T-cell (primary cell): ENCODE data around the gene PRKCG. TPM values are rescaled to one million over a fixed set of nuclear protein-coding genes. Genes with fewer than 3 reads are reported as not detected.
"Not testable (repeated sequence)": the region's sequence is repeated elsewhere in the genome, so short reads cannot be mapped to it uniquely, and the experiment has no call there.

Experiments
- ATAC-seq, 4 experiments: fragments of 200-7000 bp in 3 of 4; fragments of 150-1000 bp in 1 of 4; cut with Tn5 transposase; replicated peaks in 1 of 4; 1 replicate in 3 of 4; 2 replicates in 1 of 4; pipeline ENCODE4 v1.10.0; 2021; ENCODE audit warnings: moderate library complexity in 3 of 4, mild to moderate bottlenecking in 2 of 4, moderate number of reproducible peaks in 1 of 4
- CTCF ChIA-PET, 2 donors: fragments of 300-600 bp; sonication (Branson Sonifier 250); formaldehyde crosslinking; loops; one replicate each; lab custom pipeline; 2022; ENCODE audit warnings: antibody characterized with exemption in 2 of 2; lab: Charles Lee
- POLR2A ChIA-PET, 2 donors: fragments of 300-600 bp; sonication (Branson Sonifier 250); formaldehyde crosslinking; loops; one replicate each; lab custom pipeline; 2022; ENCODE audit warnings: antibody characterized with exemption in 2 of 2; lab: Charles Lee
- DNase-seq, 35 experiments: peaks; one replicate each; pipeline versions ENCODE4 v3.0.0 to v3.0.0-alpha.2; 2013 to 2023
- H3K27ac ChIP-seq: one replicate; pipeline ENCODE4 v1.5.1; 2013; ENCODE audit warnings: low read length
- H3K27me3 ChIP-seq, 2 experiments: replicated peaks in 1 of 2; 1 replicate in 1 of 2; 2 replicates in 1 of 2; pipeline versions ENCODE4 v1.6.1 to v1.7.0; 2013; ENCODE audit warnings: low read length in 1 of 2, mixed read lengths in 1 of 2; ENCODE audit not compliant: control insufficient read depth in 2 of 2, insufficient read depth in 2 of 2; ENCODE audit errors: extremely low read depth in 1 of 2
- H3K36me3 ChIP-seq, 2 donors: 1 replicate in 1 of 2; 2 replicates in 1 of 2; pipeline versions ENCODE4 v1.6.1 to v1.7.0; 2013; ENCODE audit warnings: low read length in 1 of 2; ENCODE audit not compliant: control insufficient read depth in 2 of 2, insufficient read depth in 1 of 2; ENCODE audit errors: extremely low read depth in 1 of 2
- H3K4me1 ChIP-seq, 2 experiments: 1 replicate in 1 of 2; 2 replicates in 1 of 2; pipeline versions ENCODE4 v1.6.1 to v1.7.0; 2013; ENCODE audit warnings: low read length in 2 of 2, mixed read lengths in 1 of 2; ENCODE audit not compliant: insufficient read depth in 2 of 2, control insufficient read depth in 1 of 2; ENCODE audit errors: extremely low read depth in 1 of 2
- H3K4me3 ChIP-seq, 2 donors: 1 replicate in 1 of 2; 2 replicates in 1 of 2; pipeline versions ENCODE4 v1.5.1 to v1.7.0; 2013; ENCODE audit warnings: mild to moderate bottlenecking in 2 of 2, low read length in 1 of 2, moderate library complexity in 1 of 2; ENCODE audit not compliant: control insufficient read depth in 1 of 2; ENCODE audit errors: extremely low read depth in 1 of 2
- H3K9me3 ChIP-seq: 2 replicates; pipeline ENCODE4 v1.7.0; 2013
- H3K27ac Mint-ChIP-seq, 2 donors: one replicate each; pipeline ENCODE4 v1.8.0; 2020 to 2021; ENCODE audit warnings: mild to moderate bottlenecking in 2 of 2, mixed read lengths in 2 of 2
- H3K27me3 Mint-ChIP-seq, 2 donors: one replicate each; pipeline ENCODE4 v1.8.0; 2021 to 2022; ENCODE audit warnings: mixed read lengths in 2 of 2
- H3K36me3 Mint-ChIP-seq: one replicate; pipeline ENCODE4 v1.8.0; 2021; ENCODE audit warnings: mixed read lengths
- H3K4me1 Mint-ChIP-seq, 3 donors: one replicate each; pipeline ENCODE4 v1.8.0; 2020 to 2022; ENCODE audit warnings: mixed read lengths in 3 of 3, mild to moderate bottlenecking in 1 of 3
- H3K4me3 Mint-ChIP-seq, 3 donors: one replicate each; pipeline ENCODE4 v1.8.0; 2020 to 2022; ENCODE audit warnings: mild to moderate bottlenecking in 3 of 3, mixed read lengths in 3 of 3, moderate library complexity in 3 of 3
- H3K9me3 Mint-ChIP-seq, 3 donors: one replicate each; pipeline ENCODE4 v1.8.0; 2020 to 2022; ENCODE audit warnings: mixed read lengths in 3 of 3
- WGBS: methylation state at CpG from one replicate; pipeline ENCODE4 v1.1.5; 2013; ENCODE audit warnings: missing lambda C conversion rate; ENCODE audit not compliant: insufficient coverage; 5-methylcytosine and 5-hydroxymethylcytosine counted together
- total RNA-seq, 35 experiments: library from RNA in 6 of 35; stranded (reverse) in 6 of 35; fragments of 120-200 nt in 1 of 35; gene quantifications; one replicate each; pipeline versions ENCODE4 v1.2.1 to v1.2.4 and lab custom pipeline; 2013 to 2026

Gene PRKCG
- total RNA-seq, 5 donors from 2014 or later (not counting 1 experiment from before 2014, with no cell fraction given) = 0.15 to 2.4 (median 0.32) TPM; not detected in 2

DNA sequence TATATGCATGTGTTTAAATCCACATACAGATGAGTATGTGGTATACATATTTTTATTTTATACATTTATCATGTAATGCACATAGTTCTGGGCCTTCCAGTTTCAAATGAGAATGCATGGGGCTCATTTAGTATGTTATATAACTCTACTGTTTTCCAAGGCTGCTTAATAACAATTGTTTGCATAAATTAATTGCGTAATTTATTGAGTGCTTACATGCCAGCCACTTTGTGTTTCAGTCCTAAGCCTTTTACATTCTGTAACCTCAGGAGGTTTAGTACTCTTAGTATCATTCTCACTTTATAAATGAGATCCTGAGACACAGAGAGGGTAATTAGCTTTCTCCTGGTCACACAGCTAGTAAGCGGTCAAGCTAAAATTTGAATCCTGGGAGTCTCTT lies 64.0 kb downstream of the PRKCG start:
- Mint-ChIP-seq H3K27me3 (peaks cover 45 to 55% of the 10 kb centered on the region in 2 donors), H3K4me3 (no peak overlapping the region), H3K36me3 (no peaks in the 10 kb centered on the region), H3K27ac (no peak overlapping the region), H3K9me3 (peaks cover 0 to 4% (median 0%) of the 10 kb centered on the region in 3 donors), H3K4me1 (peaks cover 0 to 6% (median 0%) of the 10 kb centered on the region in 3 donors)
- no peak overlapping the region for H3K4me3 ChIP-seq
- ATAC-seq = no peak
- no peaks in the 10 kb centered on the region for H3K36me3 ChIP-seq
- WGBS = no CpG with 5 or more reads among the region's 2 CpGs
- no peaks in the 10 kb centered on the region for H3K9me3 ChIP-seq
- H3K4me1 ChIP-seq = no peaks in the 10 kb centered on the region
- H3K27me3 ChIP-seq = peaks cover 8 to 44% of the 10 kb centered on the region in 2 experiments
- ChIA-PET CTCF (no interaction called here), POLR2A (no interaction called here)
- no peak for DNase-seq
- H3K27ac ChIP-seq = no peak overlapping the region

DNA sequence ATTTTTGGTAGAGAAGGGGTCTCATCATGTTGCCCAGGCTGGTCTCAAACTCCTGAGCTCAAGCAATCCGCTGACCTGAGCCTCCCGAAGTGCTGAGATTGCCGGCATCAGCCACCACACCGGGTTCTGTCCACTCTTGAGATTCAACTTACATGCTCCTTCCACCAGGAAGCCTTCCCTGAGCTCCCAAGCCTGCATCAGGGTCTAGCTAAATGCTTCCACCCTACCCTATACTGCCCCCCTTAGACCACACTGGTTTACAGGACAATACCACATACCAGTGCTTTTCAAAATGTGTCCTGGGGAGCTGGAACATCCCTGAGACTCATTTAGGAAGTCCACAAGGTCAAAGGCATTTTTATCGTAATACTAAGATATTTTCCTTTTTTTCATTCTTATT lies 65.6 kb downstream of the PRKCG start:
- Histone ChIP-seq H3K27me3 (peaks cover 8 to 37% of the 10 kb centered on the region in 2 experiments), H3K27ac (no peak overlapping the region), H3K4me1 (no peaks in the 10 kb centered on the region), H3K36me3 (no peaks in the 10 kb centered on the region), H3K9me3 (no peaks in the 10 kb centered on the region), H3K4me3 (no peak overlapping the region)
- ChIA-PET POLR2A (no interaction called here), CTCF (interaction anchor here in 1 of 2 donors (0.6 kb wide), 1 partner anchor 94 kb away, joined by 3 read pairs; no protein-coding TSS in a partner anchor)
- Mint-ChIP-seq H3K4me1 (peaks cover 0 to 3% (median 0%) of the 10 kb centered on the region in 3 donors), H3K36me3 (no peaks in the 10 kb centered on the region), H3K9me3 (peaks cover 0 to 4% (median 0%) of the 10 kb centered on the region in 3 donors), H3K27me3 (peaks cover 43 to 50% of the 10 kb centered on the region in 2 donors), H3K27ac (no peak overlapping the region), H3K4me3 (no peak overlapping the region)
- 60% methylated on average over 4 of the region's 5 CpGs for WGBS
- ATAC-seq (no peak), DNase-seq (peak in 1 of 35 experiments; percentile 14)

DNA sequence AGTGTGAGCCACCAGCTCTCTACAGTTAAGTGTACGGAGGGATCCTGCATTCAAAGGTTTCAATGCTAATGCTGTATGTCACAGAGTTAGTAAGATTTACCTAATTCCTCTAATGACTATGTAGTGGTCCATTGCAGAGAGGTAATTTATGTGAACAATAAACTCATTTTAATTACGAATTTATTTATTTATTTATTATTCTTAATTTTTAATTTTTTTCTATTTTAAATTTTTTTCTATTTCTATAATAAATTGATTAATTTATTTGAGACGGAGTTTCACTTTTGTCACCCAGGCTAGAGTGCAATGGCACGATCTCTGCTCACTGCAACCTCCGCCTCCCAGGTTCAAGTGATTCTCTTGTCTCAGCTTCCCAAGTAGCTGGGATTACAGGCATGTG lies 66.6 kb downstream of the PRKCG start:
- ATAC-seq, H3K27ac Mint-ChIP-seq, H3K4me1 ChIP-seq, H3K36me3 Mint-ChIP-seq, H3K27ac ChIP-seq, H3K4me3 Mint-ChIP-seq, H3K9me3 ChIP-seq, H3K36me3 ChIP-seq, H3K9me3 Mint-ChIP-seq, H3K4me1 Mint-ChIP-seq, DNase-seq, POLR2A ChIA-PET, H3K4me3 ChIP-seq: not testable (repeated sequence)
- WGBS = no CpG with 5 or more reads among the region's 5 CpGs
- H3K27me3 Mint-ChIP-seq = peaks cover 35 to 44% of the 10 kb centered on the region in 2 donors
- CTCF ChIA-PET = interaction anchor here in 1 of 2 donors (0.6 kb wide), 1 partner anchor 173 kb away, joined by 5 read pairs; no protein-coding TSS in a partner anchor
- H3K27me3 ChIP-seq = peaks cover 7 to 31% of the 10 kb centered on the region in 2 experiments

DNA sequence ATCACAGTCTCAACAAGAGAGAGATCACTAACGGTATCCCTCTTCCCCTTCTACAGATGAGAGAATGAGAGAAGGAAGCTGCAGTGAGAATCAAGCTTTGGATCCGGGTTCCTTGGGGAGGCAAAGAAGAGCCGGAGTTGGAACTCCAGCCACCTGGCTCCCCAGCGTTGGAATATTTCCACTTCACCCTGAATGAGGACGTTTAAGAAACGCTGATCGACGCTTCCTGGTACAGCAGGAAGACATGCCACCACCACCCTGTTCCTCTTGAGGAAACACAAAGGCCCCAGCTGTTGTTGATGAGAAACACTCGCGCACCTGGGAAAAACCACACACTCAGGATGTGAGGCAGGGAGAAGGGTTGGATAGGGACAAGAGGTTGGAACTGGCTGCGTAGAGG lies 69.4 kb downstream of the PRKCG start:
- no peak overlapping the region for H3K27ac ChIP-seq
- ATAC-seq (no peak), DNase-seq (no peak)
- 14% methylated on average over 2 of the region's 11 CpGs for WGBS
- H3K27me3 ChIP-seq = peaks cover 8 to 22% of the 10 kb centered on the region in 2 experiments
- Mint-ChIP-seq H3K27me3 (peaks cover 29 to 42% of the 10 kb centered on the region in 2 donors), H3K27ac (no peak overlapping the region), H3K4me1 (no peaks in the 10 kb centered on the region), H3K4me3 (no peak overlapping the region), H3K36me3 (no peaks in the 10 kb centered on the region), H3K9me3 (no peaks in the 10 kb centered on the region)
- H3K36me3 ChIP-seq = no peaks in the 10 kb centered on the region
- no peaks in the 10 kb centered on the region for H3K9me3 ChIP-seq
- ChIA-PET POLR2A (no interaction called here), CTCF (no interaction called here)
- H3K4me1 ChIP-seq = no peaks in the 10 kb centered on the region
- no peak overlapping the region for H3K4me3 ChIP-seq

DNA sequence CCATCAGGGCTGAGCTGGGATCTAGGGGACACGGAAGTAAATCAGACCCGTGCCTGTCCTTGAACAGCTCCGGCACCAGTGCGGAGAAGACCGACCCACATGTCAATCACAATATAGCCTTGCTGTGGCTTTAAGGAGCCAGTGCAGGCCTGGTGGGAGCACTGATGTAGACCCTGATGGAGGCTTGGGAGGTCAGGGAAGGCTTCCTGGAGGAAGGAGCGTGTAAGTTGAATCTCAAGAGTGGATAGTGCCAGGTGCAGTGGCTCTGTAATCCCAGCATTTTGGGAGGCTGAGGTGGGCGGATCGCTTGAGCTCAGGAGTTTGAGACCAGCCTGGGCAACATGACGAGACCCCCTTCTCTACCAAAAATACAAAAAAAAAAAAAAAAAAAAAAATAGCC lies 70.0 kb downstream of the PRKCG start:
- ATAC-seq (no peak), DNase-seq (no peak)
- H3K4me3 ChIP-seq = no peak overlapping the region
- H3K27ac ChIP-seq = no peak overlapping the region
- peaks cover 33 to 41% of the 10 kb centered on the region in 2 donors for H3K27me3 Mint-ChIP-seq
- no peaks in the 10 kb centered on the region for H3K36me3 ChIP-seq
- no peaks in the 10 kb centered on the region for H3K9me3 ChIP-seq
- ChIA-PET CTCF (no interaction called here), POLR2A (no interaction called here)
- H3K4me3 Mint-ChIP-seq = no peak overlapping the region
- H3K36me3 Mint-ChIP-seq = no peaks in the 10 kb centered on the region
- H3K4me1 Mint-ChIP-seq = no peaks in the 10 kb centered on the region
- peaks cover 9 to 24% of the 10 kb centered on the region in 2 experiments for H3K27me3 ChIP-seq
- H3K27ac Mint-ChIP-seq = no peak overlapping the region
- no peaks in the 10 kb centered on the region for H3K4me1 ChIP-seq
- H3K9me3 Mint-ChIP-seq = no peaks in the 10 kb centered on the region
- 91% methylated on average over 5 of the region's 9 CpGs for WGBS

GRCh38 chr19:53953383-53953782 lies 71.4 kb downstream of the PRKCG start:
- ATAC-seq (no peak), DNase-seq (no peak)
- Mint-ChIP-seq H3K4me3 (no peak overlapping the region), H3K36me3 (no peaks in the 10 kb centered on the region), H3K27me3 (peaks cover 38 to 44% of the 10 kb centered on the region in 2 donors), H3K9me3 (no peaks in the 10 kb centered on the region), H3K27ac (no peak overlapping the region), H3K4me1 (peaks cover 0 to 2% (median under 1%) of the 10 kb centered on the region in 3 donors)
- Histone ChIP-seq H3K27me3 (peaks cover 12 to 29% of the 10 kb centered on the region in 2 experiments), H3K27ac (no peak overlapping the region), H3K36me3 (no peaks in the 10 kb centered on the region), H3K9me3 (no peaks in the 10 kb centered on the region), H3K4me1 (no peaks in the 10 kb centered on the region), H3K4me3 (no peak overlapping the region)
- ChIA-PET CTCF (no interaction called here), POLR2A (no interaction called here)
- no CpG with 5 or more reads among the region's 8 CpGs for WGBS
